Smooth muscle cell of bladder (primary cell): ENCODE results near the gene SAMHD1. TPM values are rescaled to one million over a fixed set of nuclear protein-coding genes. Genes with fewer than 3 reads are reported as not detected.

ENCODE experiments used
- total RNA-seq: library from RNA; depleted of rRNA; stranded (reverse); fragments of >200 nt; gene quantifications from 2 replicates; pipeline ENCODE4 v1.2.3, GENCODE V29; 2014

SAMHD1 gene
- 25.1 and 39.1 TPM in 2 replicates for total RNA-seq

GRCh38 chr20:36951198-36951978 lies at the start of gene SAMHD1:
TSS of gene SAMHD1 (minus strand) at chr20:36951708. CDS start at chr20:36951643, 65 bp downstream.

GRCh38 chr20:36875702-36876472 lies 75.6 kb downstream of the SAMHD1 start, which contains the start of gene TLDC2:
TSS of gene TLDC2 (plus strand) at chr20:36876138. CDS start at chr20:36876175, 37 bp downstream.

Other genes starting within 250 kb of the SAMHD1 start
- 17.8 and 18.6 TPM in 2 replicates for gene NDRG3, start 205.6 kb downstream of the SAMHD1 start, total RNA-seq
- gene DSN1, start 177.9 kb downstream of the SAMHD1 start, total RNA-seq = 5.5 and 6.4 TPM in 2 replicates
- gene TLDC2, start 75.6 kb downstream of the SAMHD1 start, total RNA-seq = 0.14 TPM in 1 of 2 replicates, not detected in the other
- 3.6 and 5.8 TPM in 2 replicates for gene RBL1, start 144.3 kb upstream of the SAMHD1 start, total RNA-seq
- 306 and 314 TPM in 2 replicates for gene RPN2, start 227.6 kb upstream of the SAMHD1 start, total RNA-seq
- gene MROH8, start 227.8 kb upstream of the SAMHD1 start, total RNA-seq = 1.0 and 1.4 TPM in 2 replicates